ENCODE data around the gene MIGA1. TPM values are rescaled to one million over a fixed set of nuclear protein-coding genes. Genes with fewer than 3 reads are reported as not detected.

Gene MIGA1
- total and polyA plus RNA-seq, 10 of the 15 experiments (the other 5 are each of a cell fraction or from before 2014, with no cell fraction given), result 1.3 to 7.2 (median 4.2) TPM

DNA sequence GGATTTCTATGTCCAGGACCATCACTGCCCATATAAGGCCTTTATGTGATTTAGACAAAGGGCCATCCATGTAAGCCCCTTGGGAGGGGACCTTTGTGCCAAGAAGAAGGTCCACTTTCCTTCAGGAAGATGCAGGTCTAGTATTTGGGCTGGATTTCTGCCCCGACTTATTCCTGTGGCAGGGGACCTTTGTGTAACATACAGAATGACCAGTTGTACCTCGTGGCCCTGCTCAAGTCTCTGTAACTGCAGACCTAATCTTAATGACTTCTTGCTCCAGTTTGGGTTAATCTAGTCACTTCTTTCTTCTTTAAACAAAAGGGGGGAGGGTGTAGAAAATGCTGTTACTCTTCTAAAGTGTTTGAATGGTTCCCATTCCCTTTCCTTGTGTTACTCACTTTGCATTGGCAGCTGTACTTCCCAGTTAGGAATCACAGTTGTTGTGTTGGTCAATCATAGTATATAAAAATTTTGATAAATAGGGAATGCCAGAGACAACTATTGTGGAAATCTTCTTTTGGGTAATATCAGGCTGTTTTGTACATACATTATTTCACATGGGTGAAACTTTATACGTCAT is 54.2 kb downstream of the MIGA1 start:
- H3K36me3 ChIP-seq (ENCODE audit: control insufficient read depth in 2 of 2, insufficient read depth in 2 of 2, low read length in 1 of 2), result peaks cover 0 to 5% of the 10 kb centered on the region in 2 experiments; a peak in 1 of 4 replicates
- 67% methylated on average over 3 of the region's 3 CpGs for WGBS (ENCODE audit: insufficient coverage, insufficient replicate concordance, low lambda C conversion rate, missing lambda C conversion rate)
- POLR2A ChIA-PET, result no interaction called here
- in situ Hi-C loops (cut with MboI) (no loop called here), intact Hi-C loops (cut with micrococcal nuclease; ENCODE audit: unreplicated experiment) (no loop called here)
- no TSS peak for BruUV-seq (replicated peaks)
- H3K9me3 ChIP-seq (replicated peaks; ENCODE audit: control insufficient read depth, insufficient read depth, low read length), result no peaks in the 10 kb centered on the region
- no peaks in the 10 kb centered on the region for H3K4me1 ChIP-seq (ENCODE audit: control insufficient read depth, insufficient read depth, low read length)
- RAD21 ChIA-PET (ENCODE audit: unreplicated experiment), result no interaction called here
- no peak overlapping the region for H2AFZ ChIP-seq (ENCODE audit: control insufficient read depth, low read depth, low read length)
- no peaks in the 10 kb centered on the region for H3K79me2 ChIP-seq (ENCODE audit: control insufficient read depth, insufficient read depth, low read length)
- H3K27me3 ChIP-seq (replicated peaks in 1 of 2; ENCODE audit: control insufficient read depth in 2 of 2, insufficient read depth in 2 of 2, low read length in 1 of 2), result no peaks in the 10 kb centered on the region
- DNase-seq (ENCODE audit: low read depth, low spot score), result no peak
- CTCF ChIA-PET, result no interaction called here
- SMC1A ChIA-PET (ENCODE audit: uncharacterized antibody, unreplicated experiment), result interaction anchor here (1.1 kb wide), 1 partner anchor 25 kb away, joined by 3 read pairs; no protein-coding TSS in a partner anchor
- no peak overlapping the region for H3K27ac ChIP-seq (ENCODE audit: control insufficient read depth, insufficient read depth)
- H3K4me2 ChIP-seq (ENCODE audit: control insufficient read depth, insufficient read depth), result no peak overlapping the region
- no peak for FAIRE-seq
- no peaks in the 10 kb centered on the region for H4K20me1 ChIP-seq (ENCODE audit: control insufficient read depth, insufficient read depth)
- no peak overlapping the region for H3K4me3 ChIP-seq
- H3K9ac ChIP-seq (ENCODE audit: control insufficient read depth, insufficient read depth, low read length), result no peak overlapping the region
- ATAC-seq, result no peak
- no peak for TF ChIP-seq ELK1 (IDR thresholded peaks at IDR 0.05; ENCODE audit: low read depth, low read length)
- TF ChIP-seq, protein P1, sequence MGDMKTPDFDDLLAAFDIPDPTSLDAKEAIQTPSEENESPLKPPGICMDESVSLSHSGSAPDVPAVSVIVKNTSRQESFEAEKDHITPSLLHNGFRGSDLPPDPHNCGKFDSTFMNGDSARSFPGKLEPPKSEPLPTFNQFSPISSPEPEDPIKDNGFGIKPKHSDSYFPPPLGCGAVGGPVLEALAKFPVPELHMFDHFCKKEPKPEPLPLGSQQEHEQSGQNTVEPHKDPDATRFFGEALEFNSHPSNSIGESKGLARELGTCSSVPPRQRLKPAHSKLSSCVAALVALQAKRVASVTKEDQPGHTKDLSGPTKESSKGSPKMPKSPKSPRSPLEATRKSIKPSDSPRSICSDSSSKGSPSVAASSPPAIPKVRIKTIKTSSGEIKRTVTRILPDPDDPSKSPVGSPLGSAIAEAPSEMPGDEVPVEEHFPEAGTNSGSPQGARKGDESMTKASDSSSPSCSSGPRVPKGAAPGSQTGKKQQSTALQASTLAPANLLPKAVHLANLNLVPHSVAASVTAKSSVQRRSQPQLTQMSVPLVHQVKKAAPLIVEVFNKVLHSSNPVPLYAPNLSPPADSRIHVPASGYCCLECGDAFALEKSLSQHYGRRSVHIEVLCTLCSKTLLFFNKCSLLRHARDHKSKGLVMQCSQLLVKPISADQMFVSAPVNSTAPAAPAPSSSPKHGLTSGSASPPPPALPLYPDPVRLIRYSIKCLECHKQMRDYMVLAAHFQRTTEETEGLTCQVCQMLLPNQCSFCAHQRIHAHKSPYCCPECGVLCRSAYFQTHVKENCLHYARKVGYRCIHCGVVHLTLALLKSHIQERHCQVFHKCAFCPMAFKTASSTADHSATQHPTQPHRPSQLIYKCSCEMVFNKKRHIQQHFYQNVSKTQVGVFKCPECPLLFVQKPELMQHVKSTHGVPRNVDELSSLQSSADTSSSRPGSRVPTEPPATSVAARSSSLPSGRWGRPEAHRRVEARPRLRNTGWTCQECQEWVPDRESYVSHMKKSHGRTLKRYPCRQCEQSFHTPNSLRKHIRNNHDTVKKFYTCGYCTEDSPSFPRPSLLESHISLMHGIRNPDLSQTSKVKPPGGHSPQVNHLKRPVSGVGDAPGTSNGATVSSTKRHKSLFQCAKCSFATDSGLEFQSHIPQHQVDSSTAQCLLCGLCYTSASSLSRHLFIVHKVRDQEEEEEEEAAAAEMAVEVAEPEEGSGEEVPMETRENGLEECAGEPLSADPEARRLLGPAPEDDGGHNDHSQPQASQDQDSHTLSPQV (IDR thresholded peaks at IDR 0.05), result no peak
- TF ChIP-seq MYC (IDR thresholded peaks at IDR 0.05; ENCODE audit: insufficient read depth, insufficient read length, insufficient replicate concordance, low read length, severe bottlenecking), result no peak
- TF ChIP-seq ZNF207 (IDR thresholded peaks at IDR 0.05; ENCODE audit: borderline replicate concordance), result no peak
- no peak for TF ChIP-seq TCF7 (IDR thresholded peaks at IDR 0.05; ENCODE audit: borderline replicate concordance)
- TF ChIP-seq BCLAF1 (IDR thresholded peaks at IDR 0.05), result no peak
- TF ChIP-seq FOXM1 (IDR thresholded peaks at IDR 0.05; ENCODE audit: low read depth, low read length), result no peak
- TF ChIP-seq, protein P2, sequence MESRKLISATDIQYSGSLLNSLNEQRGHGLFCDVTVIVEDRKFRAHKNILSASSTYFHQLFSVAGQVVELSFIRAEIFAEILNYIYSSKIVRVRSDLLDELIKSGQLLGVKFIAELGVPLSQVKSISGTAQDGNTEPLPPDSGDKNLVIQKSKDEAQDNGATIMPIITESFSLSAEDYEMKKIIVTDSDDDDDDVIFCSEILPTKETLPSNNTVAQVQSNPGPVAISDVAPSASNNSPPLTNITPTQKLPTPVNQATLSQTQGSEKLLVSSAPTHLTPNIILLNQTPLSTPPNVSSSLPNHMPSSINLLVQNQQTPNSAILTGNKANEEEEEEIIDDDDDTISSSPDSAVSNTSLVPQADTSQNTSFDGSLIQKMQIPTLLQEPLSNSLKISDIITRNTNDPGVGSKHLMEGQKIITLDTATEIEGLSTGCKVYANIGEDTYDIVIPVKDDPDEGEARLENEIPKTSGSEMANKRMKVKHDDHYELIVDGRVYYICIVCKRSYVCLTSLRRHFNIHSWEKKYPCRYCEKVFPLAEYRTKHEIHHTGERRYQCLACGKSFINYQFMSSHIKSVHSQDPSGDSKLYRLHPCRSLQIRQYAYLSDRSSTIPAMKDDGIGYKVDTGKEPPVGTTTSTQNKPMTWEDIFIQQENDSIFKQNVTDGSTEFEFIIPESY (IDR thresholded peaks at IDR 0.05), result no peak
- TF ChIP-seq CHD1 (IDR thresholded peaks at IDR 0.05; ENCODE audit: low read depth, low read length), result no peak
- no peak for TF ChIP-seq ZSCAN29 (IDR thresholded peaks at IDR 0.05)
- no peak for TF ChIP-seq IRF5 (IDR thresholded peaks at IDR 0.05; ENCODE audit: borderline replicate concordance)
- TF ChIP-seq KAT2A (conservative IDR thresholded peaks at IDR 0.05; ENCODE audit: control insufficient read depth, low read depth, low read length), result no peak

All from GM12878 (cell line).